ENCODE data around the gene NAALADL2. TPM values are rescaled to one million over a fixed set of nuclear protein-coding genes. Genes with fewer than 3 reads are reported as not detected.

NAALADL2 gene
- total RNA-seq, 1 experiment from 2014 or later, result 1.6 TPM

DNA sequence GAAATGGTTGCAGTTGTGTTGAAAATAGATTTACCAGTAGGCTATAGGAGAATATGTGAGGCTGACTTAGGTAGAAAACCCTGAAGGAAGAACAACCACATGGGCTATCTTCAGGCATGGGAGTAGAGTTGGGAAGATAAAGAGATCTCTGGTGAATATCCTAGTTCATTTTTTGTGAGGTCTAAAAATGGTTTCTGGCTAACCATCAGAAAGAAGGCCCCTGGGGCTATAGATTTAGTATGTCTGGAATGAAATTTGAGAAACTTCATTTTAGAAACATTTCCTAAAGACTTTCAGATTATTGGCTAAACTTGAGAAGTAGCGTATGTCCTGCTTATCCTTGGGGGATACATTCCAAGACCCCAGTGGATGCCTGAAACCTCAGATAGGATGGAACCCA, 148.2 kb downstream of the NAALADL2 start:
- Mint-ChIP-seq H3K4me3 (no peak overlapping the region), H3K9me3 (no peaks in the 10 kb centered on the region), H3K27me3 (ENCODE audit: low read depth) (no peaks in the 10 kb centered on the region), H3K27ac (no peak overlapping the region), H3K4me1 (no peaks in the 10 kb centered on the region), H3K36me3 (ENCODE audit: insufficient read depth in 1 of 3, low read depth in 3 of 3) (no peaks in the 10 kb centered on the region)
- Histone ChIP-seq H2AK5ac (ENCODE audit: insufficient read length, low read length) (no peak overlapping the region), H3K9ac (ENCODE audit: extremely low read depth, insufficient read length, low read length) (no peak overlapping the region), H3K79me2 (ENCODE audit: insufficient read depth, low read length) (no peaks in the 10 kb centered on the region), H3K27ac (ENCODE audit: insufficient read length, low read depth, low read length) (no peak overlapping the region), H3K23ac (ENCODE audit: insufficient read length, low read depth, low read length) (no peak overlapping the region), H3K4ac (ENCODE audit: low read depth, low read length) (no peak overlapping the region), H4K5ac (ENCODE audit: insufficient read length, low read depth, low read length) (no peak overlapping the region), H3K4me1 (ENCODE audit: insufficient read depth, low read length) (no peaks in the 10 kb centered on the region), H3K18ac (ENCODE audit: insufficient read length, low read depth, low read length) (no peak overlapping the region), H3K9me3 (ENCODE audit: control insufficient read depth, low read depth, low read length) (no peaks in the 10 kb centered on the region), H3K4me2 (ENCODE audit: insufficient read depth, insufficient read length, low read length) (no peak overlapping the region), H4K91ac (ENCODE audit: insufficient read length, low read depth, low read length) (no peak overlapping the region), H3T11ph (ENCODE audit: low read length) (no peak overlapping the region), H2BK120ac (ENCODE audit: low read depth, low read length, poor library complexity, severe bottlenecking) (no peak overlapping the region), H2BK15ac (ENCODE audit: low read depth, low read length) (no peak overlapping the region), H3K56ac (ENCODE audit: insufficient read length, low read depth, low read length) (no peak overlapping the region), H2AFZ (ENCODE audit: low read length) (no peak overlapping the region), H3K23me2 (ENCODE audit: insufficient read length, low read depth, low read length, poor library complexity, severe bottlenecking) (no peaks in the 10 kb centered on the region), H4K8ac (replicated peaks; ENCODE audit: insufficient read length, low read depth, low read length) (no peak overlapping the region), H2BK5ac (ENCODE audit: insufficient read length, low read length) (no peak overlapping the region), H3K14ac (ENCODE audit: insufficient read depth, low read length) (no peak overlapping the region), H3K79me1 (ENCODE audit: insufficient read depth, low read depth, low read length, poor library complexity, severe bottlenecking) (no peaks in the 10 kb centered on the region), H2BK20ac (ENCODE audit: low read depth, low read length, poor library complexity, severe bottlenecking) (no peak overlapping the region), H4K20me1 (ENCODE audit: control insufficient read depth, insufficient read depth, insufficient read length) (no peaks in the 10 kb centered on the region), H2BK12ac (ENCODE audit: insufficient read length, low read depth, low read length) (no peak overlapping the region), H3K27me3 (ENCODE audit: insufficient read depth, low read length) (no peaks in the 10 kb centered on the region)
- no peak for DNase-seq
- no CpG with 5 or more reads among the region's 1 CpG for WGBS (ENCODE audit: extremely low coverage, insufficient read length, low lambda C conversion rate)
- TF ChIP-seq, protein P1, sequence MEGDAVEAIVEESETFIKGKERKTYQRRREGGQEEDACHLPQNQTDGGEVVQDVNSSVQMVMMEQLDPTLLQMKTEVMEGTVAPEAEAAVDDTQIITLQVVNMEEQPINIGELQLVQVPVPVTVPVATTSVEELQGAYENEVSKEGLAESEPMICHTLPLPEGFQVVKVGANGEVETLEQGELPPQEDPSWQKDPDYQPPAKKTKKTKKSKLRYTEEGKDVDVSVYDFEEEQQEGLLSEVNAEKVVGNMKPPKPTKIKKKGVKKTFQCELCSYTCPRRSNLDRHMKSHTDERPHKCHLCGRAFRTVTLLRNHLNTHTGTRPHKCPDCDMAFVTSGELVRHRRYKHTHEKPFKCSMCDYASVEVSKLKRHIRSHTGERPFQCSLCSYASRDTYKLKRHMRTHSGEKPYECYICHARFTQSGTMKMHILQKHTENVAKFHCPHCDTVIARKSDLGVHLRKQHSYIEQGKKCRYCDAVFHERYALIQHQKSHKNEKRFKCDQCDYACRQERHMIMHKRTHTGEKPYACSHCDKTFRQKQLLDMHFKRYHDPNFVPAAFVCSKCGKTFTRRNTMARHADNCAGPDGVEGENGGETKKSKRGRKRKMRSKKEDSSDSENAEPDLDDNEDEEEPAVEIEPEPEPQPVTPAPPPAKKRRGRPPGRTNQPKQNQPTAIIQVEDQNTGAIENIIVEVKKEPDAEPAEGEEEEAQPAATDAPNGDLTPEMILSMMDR (conservative IDR thresholded peaks at IDR 0.05), result no peak

Data from H9 (cell line).